NCI-H2107 treated with DMSO at 0.1 percent for 48 hours (cell line): ENCODE measurements around the gene EFNB1.
"Not testable (repeated sequence)": the region's sequence is repeated elsewhere in the genome, so short reads cannot be mapped to it uniquely, and the experiment has no call there.

Source experiments
- DNase-seq: peaks from one replicate; lab custom pipeline; 2025; ENCODE audit not compliant: unreplicated experiment; lab: John Stamatoyannopoulos, UW

Gene EFNB1

GRCh38 chrX:68828740-68829581 is at the start of gene EFNB1:
EFNB1 (plus strand) TSS chrX:68829021; CDS start chrX:68829777, 756 bp downstream.
- peak; percentile 73 for DNase-seq

DNA sequence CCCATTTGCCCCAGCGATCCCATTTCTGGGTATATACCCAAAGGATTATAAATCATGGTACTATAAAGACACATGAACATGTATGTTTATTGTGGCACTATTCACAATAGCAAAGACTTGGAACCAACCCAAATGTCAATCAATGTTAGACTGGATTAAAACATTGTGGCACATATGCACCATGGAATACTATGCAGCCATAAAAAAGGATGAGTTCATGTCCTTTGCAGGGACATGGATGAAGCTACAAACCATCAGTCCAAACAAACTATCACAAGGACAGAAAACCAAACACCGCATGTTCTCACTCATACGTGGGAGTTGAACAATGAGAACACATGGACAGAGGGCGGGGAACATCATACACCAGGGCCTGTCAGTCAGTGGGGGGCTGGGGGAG is 47.5 kb upstream of the EFNB1 start:
- DNase-seq: not testable (repeated sequence)

GRCh38 chrX:68784816-68785215 is 44.0 kb upstream of the EFNB1 start:
- no peak for DNase-seq

- not testable (repeated sequence) for DNase-seq
Observed at GRCh38 chrX:68786581-68786980, 42.2 kb upstream of the EFNB1 start.

DNA sequence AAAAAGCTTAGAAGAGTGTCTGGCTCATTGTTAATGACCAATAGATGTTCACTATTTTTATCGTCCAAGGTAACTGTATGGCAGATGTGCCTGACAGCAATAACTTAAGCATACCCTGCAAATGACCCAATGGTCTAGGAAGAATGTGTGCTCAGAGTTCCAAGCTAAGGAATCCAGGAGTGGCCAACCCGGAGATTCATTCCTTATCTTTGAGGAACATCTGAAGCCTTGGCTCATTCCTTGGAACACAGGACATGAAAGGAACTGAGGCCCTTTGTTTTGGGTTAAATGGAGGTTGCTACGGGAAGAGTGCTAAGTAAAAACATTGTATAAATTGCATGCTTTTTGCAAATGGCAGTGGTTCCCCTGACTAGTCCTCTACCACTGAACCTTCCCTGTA is 38.9 kb upstream of the EFNB1 start:
- no peak for DNase-seq

- DNase-seq: no peak
Observed at GRCh38 chrX:68792083-68792482, 36.7 kb upstream of the EFNB1 start.

DNA sequence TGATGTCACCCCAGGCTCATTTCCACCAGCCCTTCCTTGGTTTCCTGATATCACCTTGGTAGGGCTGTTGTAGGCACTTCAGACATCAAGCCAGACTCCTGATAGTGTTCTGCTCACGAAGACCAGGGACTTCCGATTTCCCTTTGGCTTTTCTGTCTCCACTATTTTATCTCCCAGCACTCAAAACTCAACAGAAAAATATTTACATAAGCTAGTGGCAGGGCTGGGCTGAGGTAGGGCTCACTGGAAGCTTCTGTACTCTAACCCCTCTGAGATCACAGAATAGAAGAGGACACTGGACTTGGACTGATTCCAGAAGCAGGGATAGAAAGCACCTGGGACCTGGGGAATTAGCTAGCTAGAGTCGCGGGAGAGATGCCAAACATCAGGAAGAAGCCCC is 34.4 kb upstream of the EFNB1 start:
- no peak for DNase-seq

- DNase-seq: no peak
Observed at GRCh38 chrX:68795741-68796140, 33.1 kb upstream of the EFNB1 start.

- not testable (repeated sequence) for DNase-seq
Observed at GRCh38 chrX:68798400-68798799, 30.4 kb upstream of the EFNB1 start.

DNA sequence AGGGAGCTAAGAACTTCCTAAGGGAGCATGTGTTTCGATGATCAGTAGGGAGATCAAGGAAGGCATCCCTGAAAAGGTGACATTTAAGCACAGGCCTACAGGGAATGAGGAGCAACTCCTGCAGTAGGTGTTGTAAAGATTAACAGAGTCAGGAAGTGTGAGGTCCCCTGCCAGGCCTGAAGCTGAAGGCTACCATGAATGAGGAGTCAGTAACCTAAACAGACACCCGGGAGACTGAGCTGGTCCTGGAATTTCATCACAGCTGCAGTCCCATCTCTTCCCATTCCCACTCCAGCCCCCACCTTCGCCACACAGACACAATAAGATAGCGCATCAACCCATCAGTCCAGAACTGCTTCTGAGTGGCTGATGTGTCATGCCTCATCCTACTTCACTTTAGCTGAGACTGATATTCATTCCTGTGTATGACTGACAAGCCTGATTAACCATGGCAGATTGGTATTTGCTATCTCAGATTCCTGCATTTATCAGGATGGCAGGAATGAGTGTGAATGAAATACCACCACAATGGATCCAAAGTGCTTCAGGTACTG is 27.0 kb upstream of the EFNB1 start:
- no peak for DNase-seq

DNA sequence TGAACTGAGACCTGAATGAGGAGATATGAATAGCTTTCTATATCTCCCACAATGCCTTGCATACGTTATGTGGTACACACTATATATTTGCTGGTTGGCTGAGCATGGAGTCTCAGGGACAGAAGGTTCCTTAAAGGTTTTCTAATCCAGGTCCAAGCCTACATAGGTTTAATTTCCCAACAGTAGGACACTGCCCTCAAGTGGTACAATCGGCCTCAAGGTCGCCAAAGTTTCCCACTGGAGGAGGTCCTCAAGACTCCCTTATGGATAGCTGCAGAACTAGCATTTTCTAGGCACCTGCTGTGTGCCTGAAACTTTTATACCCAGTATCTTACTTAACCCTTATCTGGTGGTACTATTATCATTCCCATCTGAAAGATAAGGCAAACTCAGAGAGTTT is 21.0 kb upstream of the EFNB1 start:
- no peak for DNase-seq

GRCh38 chrX:68808686-68809357 is 20.0 kb upstream of the EFNB1 start:
- no peak for DNase-seq

DNA sequence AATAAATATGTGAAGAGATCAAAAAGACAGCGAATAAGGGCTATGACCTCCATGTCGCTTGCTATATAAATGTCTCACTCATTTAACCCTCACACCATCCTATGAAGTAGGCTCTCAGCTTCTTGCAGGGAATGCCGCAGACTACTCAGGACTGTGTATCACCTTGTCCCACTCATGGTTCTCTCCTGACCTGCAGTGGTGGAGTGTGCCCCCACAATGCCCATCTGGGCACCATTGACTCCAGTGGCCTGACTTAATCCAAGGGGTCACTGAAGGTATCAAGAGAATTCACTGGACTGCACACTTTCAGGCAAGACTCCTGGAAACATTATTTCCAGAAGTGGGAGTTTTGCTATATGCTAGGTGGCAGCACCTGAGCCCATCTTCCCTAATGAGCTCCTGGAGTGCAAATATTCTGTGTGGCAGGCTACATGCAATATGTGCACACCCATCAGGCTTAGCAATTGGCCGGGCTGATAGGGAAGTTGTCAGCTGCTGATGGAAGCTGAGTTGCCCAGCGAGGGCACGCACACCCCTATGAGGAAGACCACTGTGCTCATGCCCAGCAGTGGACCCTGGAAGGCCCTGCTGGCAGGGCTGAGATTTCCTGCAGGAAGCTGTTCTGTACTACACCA is 8.2 kb upstream of the EFNB1 start:
- no peak for DNase-seq

- no peak for DNase-seq
Observed at GRCh38 chrX:68821616-68822015, 7.2 kb upstream of the EFNB1 start.

GRCh38 chrX:68822641-68823410 is 6.0 kb upstream of the EFNB1 start:
- DNase-seq: no peak

GRCh38 chrX:68823413-68824151 is 5.2 kb upstream of the EFNB1 start:
- no peak for DNase-seq

DNA sequence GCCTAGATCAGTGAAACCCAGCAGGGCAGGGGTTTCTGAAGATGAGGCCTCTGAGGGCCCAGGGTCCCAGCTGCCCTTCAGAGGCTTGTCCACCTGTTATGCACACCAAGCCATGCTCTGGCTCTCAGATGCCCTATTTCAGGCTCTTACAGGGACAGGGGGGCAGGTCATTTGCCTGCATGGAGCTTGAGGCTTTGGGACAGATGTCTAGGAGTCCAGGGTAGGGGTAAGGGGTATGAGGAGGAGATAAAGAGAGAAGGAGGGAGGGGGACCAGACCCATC is 4.7 kb upstream of the EFNB1 start:
- DNase-seq: no peak

GRCh38 chrX:68824565-68825125 is 4.2 kb upstream of the EFNB1 start:
- no peak for DNase-seq

DNA sequence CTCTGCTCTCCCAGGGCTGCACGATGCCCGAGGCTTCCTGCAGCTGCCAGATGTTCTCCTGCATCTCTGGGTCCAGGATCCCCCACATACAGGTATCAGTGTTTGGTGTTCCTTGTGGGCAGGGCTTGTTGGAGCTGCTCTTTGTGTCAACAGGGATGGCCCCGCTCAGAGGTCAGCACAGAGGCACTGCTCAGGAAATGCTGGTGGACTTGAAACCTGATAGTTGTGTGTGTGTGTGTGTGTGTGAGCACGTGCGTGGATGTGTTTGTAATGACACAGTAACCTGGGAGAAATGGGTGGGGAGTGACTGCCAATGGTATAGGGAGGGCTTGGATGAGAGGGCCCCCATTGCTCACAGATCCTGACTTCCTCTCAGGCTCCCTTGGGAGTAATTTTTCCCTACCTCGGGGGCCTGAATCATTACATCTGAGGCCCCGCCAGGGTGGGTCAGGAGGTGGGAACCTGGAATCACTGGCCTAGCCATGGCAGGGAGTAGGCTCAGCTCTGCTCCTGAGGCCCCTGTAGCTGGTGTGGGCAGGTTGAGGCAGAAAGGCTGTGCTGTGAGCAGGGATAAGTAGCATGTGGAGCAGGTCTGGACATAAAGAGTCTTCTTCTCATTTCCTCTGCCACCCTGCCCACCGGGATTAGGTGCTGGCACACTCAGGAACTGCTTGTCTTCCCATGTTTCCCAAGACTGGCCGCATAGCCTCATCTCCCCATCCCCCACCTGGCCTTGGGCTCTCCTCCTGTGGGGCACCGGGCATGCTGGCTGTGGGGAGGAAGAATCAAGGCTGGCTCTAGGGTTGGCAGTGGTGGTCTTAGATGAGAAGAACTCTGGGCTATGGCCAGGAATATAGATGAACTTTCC is 2.5 kb upstream of the EFNB1 start:
- DNase-seq: no peak
